Nephron progenitor cell (in vitro differentiated cells): ENCODE data around the gene MACC1.

Source experiments
- DNase-seq: peaks from one replicate; pipeline ENCODE4 v3.0.0; 2021
- H3K27ac Mint-ChIP-seq: 2 replicates; pipeline ENCODE4 v1.8.0; 2021; ENCODE audit warnings: mild to moderate bottlenecking, moderate library complexity, mixed read lengths
- H3K27me3 Mint-ChIP-seq: 2 replicates; pipeline ENCODE4 v1.8.0; 2021; ENCODE audit warnings: mild to moderate bottlenecking, low read depth, mixed read lengths; ENCODE audit not compliant: poor library complexity
- H3K36me3 Mint-ChIP-seq: 2 replicates; pipeline ENCODE4 v1.8.0; 2021; ENCODE audit warnings: low read depth, mixed read lengths
- H3K4me1 Mint-ChIP-seq: 2 replicates; pipeline ENCODE4 v1.8.0; 2021; ENCODE audit warnings: mixed read lengths
- H3K4me3 Mint-ChIP-seq: 2 replicates; pipeline ENCODE4 v1.8.0; 2021; ENCODE audit warnings: mild to moderate bottlenecking, moderate library complexity, mixed read lengths
- H3K9me3 Mint-ChIP-seq: 2 replicates; pipeline ENCODE4 v1.8.0; 2021; ENCODE audit warnings: mild to moderate bottlenecking, moderate library complexity, mixed read lengths
- TF ChIP-seq, protein P1 (sequence below): fragments of 200-600 bp; sonication (generic); IDR thresholded peaks from 2 replicates; pipeline ENCODE4 v1.5.0; 2021; ENCODE audit warnings: antibody characterized with exemption

Gene MACC1

DNA sequence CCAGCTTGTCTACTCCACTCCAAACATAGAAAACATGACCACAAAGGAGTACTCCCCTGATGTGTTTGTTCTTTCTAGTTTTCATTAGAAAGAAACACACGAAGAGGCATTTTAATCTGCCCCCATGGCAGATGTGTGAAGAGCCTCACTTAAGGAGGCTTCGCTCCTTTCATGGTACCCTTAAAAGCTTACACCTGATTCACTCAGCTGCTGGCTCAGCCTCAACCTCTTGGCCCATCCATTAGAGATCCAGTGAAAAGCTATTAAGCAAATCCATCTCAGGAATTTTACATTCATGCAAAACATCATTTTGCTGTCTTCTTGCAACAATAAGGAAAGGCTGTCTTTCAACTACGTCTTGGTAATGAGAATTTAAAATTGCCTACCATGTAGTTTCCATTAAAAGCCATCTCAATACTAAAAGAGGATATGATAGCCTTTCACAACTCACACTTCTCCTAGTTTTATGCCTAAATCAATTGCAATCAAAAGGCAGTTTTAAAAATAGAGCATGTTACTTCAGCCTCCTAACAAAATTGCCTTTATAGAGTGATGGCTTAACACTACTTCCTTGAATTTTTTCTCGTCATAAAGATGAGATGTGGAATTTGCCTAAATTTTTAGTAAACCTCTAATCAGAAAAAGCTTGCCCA lies 22.7 kb downstream of the MACC1 start:
- Mint-ChIP-seq H3K27me3 (no peaks in the 10 kb centered on the region), H3K4me1 (peaks cover 17% of the 10 kb centered on the region), H3K36me3 (peaks cover 4% of the 10 kb centered on the region), H3K4me3 (no peak overlapping the region), H3K27ac (no peak overlapping the region), H3K9me3 (peaks cover 5% of the 10 kb centered on the region)
- no peak for DNase-seq
- TF ChIP-seq, protein P1, sequence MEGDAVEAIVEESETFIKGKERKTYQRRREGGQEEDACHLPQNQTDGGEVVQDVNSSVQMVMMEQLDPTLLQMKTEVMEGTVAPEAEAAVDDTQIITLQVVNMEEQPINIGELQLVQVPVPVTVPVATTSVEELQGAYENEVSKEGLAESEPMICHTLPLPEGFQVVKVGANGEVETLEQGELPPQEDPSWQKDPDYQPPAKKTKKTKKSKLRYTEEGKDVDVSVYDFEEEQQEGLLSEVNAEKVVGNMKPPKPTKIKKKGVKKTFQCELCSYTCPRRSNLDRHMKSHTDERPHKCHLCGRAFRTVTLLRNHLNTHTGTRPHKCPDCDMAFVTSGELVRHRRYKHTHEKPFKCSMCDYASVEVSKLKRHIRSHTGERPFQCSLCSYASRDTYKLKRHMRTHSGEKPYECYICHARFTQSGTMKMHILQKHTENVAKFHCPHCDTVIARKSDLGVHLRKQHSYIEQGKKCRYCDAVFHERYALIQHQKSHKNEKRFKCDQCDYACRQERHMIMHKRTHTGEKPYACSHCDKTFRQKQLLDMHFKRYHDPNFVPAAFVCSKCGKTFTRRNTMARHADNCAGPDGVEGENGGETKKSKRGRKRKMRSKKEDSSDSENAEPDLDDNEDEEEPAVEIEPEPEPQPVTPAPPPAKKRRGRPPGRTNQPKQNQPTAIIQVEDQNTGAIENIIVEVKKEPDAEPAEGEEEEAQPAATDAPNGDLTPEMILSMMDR: no peak

DNA sequence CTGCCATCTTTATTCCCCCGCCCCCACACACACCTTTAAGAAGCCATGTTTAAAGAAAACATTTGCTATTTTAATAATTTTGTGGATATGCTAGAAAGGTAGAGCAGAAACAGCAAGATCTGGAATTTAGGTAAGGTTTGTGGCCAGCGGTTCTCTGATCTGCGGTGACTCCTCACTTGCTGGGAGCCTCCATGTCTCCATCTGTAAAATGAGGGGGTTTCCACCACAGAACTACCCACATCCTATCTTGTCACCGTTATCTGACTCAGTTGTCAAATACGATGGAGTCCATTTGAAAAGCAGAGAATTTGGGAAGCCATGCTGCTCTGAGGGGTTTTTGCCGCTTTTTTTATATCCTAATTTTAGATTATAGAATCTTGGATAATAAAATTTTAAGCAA lies 23.3 kb downstream of the MACC1 start:
- Mint-ChIP-seq H3K4me1 (peaks cover 13% of the 10 kb centered on the region), H3K27me3 (no peaks in the 10 kb centered on the region), H3K27ac (no peak overlapping the region), H3K4me3 (no peak overlapping the region), H3K9me3 (peaks cover 7% of the 10 kb centered on the region), H3K36me3 (peaks cover 6% of the 10 kb centered on the region)
- no peak for DNase-seq
- TF ChIP-seq, protein P1: no peak

DNA sequence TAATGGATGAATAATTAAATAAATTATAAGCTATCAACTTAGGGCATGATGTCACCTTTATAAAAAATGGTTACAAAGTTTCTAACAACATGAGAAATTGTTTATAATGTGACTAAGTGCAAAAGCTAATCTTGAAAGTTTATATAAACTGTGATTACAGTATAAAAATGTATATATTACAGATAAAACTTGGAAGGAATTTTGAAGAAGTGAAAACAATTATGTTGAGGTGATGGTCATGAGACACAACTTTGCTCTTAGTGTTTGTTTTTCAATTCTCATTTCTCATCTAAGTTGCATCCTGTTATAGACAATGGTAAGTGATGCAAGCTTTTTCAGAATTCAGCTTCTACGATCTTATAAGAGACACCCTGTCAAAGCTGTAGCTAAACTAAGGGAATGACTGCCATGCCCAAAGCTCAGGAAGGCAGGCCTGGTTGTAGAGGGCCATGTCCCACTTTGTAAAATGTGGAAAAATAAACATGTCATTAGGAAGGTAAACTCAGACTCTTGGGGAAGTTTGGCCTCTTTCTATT lies 23.9 kb downstream of the MACC1 start:
- Mint-ChIP-seq H3K36me3 (peaks cover 6% of the 10 kb centered on the region), H3K27me3 (no peaks in the 10 kb centered on the region), H3K4me3 (no peak overlapping the region), H3K4me1 (peaks cover 13% of the 10 kb centered on the region), H3K27ac (no peak overlapping the region), H3K9me3 (peaks cover 7% of the 10 kb centered on the region)
- no peak for DNase-seq
- TF ChIP-seq, protein P1: no peak

DNA sequence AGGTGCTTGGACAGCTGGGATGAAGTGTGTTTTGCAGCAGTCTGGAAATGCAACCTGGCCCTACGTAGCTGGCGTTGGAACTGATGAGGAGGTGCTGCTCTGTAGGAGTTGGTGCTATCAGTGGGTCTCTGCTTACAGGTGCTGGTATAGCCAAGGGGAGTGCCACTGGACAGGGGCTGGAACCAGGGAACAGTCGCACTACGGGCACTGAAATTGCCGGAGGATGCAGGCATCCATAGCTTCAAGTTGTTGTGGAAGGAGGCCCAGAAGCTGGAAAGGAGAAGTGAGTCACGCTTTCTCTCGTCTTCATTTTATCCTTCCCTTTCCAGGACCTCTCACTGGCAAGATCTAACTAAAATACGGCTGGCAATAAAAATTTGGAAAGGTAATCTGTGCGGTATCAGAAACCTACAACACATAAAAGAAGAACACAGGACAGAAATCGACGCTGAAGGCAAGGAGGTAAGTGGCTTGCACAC lies 25.8 kb downstream of the MACC1 start:
- Mint-ChIP-seq H3K27ac (no peak overlapping the region), H3K36me3 (peaks cover 6% of the 10 kb centered on the region), H3K4me3 (no peak overlapping the region), H3K27me3 (no peaks in the 10 kb centered on the region), H3K9me3 (peaks cover 14% of the 10 kb centered on the region), H3K4me1 (peaks cover 14% of the 10 kb centered on the region)
- TF ChIP-seq, protein P1: no peak
- no peak for DNase-seq

DNA sequence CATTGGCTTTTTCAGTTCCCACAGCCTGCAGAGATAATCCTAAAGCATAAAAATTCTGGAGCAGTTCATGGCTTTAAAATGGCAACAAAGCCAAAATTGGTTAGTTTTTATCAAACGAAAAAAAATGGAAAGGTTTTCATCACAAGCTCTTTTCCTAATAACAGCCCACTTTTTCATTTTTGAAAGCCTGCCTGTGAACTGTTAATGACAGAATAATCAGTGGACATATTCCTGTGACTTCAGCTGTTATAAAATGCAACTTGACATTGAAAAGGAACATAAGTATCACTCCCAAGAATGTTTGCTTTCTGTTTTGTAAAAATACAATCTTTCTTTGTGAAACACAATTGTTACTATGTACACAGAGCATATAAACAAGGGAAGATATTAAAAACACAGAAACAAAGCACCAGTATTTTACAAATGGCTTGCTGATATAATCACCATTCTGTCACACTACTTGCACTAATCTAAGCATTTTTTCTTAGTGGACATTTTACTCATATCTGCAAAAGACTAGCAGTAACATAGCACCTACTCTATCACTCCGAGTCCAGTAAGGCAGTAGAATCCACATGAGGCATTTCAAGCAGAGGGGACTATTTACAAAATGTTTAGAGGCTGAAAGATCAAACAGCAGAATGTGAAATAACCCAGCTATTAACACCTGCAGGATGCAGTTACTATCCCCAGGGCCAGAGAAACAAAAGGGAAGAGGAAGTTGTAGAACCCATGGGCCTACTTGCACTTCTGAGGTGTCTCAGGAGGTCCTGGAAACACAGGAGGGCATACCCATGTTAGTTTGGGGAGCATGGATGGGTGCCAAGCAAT lies 26.4 kb downstream of the MACC1 start:
- Mint-ChIP-seq H3K9me3 (peaks cover 14% of the 10 kb centered on the region), H3K4me3 (no peak overlapping the region), H3K36me3 (peaks cover 6% of the 10 kb centered on the region), H3K27me3 (no peaks in the 10 kb centered on the region), H3K27ac (no peak overlapping the region), H3K4me1 (peaks cover 14% of the 10 kb centered on the region)
- TF ChIP-seq, protein P1: no peak
- no peak for DNase-seq
